ENCODE data around the gene PDE2A.

DNA sequence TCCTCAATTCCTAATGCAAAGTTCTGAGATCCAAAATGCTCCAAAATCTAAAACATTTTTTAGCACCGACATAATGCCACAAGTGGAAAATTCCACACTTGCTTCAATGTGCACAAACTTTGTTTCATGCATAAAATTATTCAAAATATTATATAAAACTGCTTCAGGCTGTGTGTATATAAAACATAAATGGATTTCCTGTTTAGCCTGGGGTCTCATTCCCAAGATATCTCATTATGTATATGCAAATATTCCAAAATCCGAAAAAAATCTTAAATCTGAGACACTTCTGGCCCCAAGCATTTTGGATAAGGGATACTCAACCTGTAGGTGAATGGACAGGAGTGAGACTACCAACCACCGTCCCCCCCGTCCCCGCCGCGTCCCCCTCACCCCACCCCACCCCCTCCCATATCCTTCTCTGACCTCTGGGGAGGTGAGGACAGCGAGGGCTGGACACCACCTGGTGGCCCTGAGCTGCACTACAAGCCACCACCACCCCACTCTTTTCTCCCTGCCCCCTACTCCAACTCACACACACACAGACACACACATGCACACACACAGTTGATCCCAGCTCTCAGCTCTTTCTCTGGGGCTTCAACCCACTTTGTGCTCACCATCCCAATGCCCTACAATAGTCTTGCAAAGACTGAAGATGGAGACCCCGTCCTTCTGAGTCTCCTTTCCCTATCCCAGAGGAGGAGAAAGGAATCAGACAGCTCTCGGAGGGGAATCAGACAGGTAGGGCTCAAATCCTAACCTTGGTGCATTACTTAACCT, 101.0 kb downstream of the PDE2A start:
- TF ChIP-seq POLR2AphosphoS5 (IDR thresholded peaks at IDR 0.05; ENCODE audit: insufficient read depth, low read depth, low read length) = no peak
- TF ChIP-seq, protein P1, sequence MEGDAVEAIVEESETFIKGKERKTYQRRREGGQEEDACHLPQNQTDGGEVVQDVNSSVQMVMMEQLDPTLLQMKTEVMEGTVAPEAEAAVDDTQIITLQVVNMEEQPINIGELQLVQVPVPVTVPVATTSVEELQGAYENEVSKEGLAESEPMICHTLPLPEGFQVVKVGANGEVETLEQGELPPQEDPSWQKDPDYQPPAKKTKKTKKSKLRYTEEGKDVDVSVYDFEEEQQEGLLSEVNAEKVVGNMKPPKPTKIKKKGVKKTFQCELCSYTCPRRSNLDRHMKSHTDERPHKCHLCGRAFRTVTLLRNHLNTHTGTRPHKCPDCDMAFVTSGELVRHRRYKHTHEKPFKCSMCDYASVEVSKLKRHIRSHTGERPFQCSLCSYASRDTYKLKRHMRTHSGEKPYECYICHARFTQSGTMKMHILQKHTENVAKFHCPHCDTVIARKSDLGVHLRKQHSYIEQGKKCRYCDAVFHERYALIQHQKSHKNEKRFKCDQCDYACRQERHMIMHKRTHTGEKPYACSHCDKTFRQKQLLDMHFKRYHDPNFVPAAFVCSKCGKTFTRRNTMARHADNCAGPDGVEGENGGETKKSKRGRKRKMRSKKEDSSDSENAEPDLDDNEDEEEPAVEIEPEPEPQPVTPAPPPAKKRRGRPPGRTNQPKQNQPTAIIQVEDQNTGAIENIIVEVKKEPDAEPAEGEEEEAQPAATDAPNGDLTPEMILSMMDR (IDR thresholded peaks at IDR 0.05; ENCODE audit: extremely low read depth in 1 of 2, insufficient read depth in 1 of 2, low read depth in 1 of 2, low read length in 2 of 2) = peak; percentile 32 to 75
- TF ChIP-seq EZH2 (IDR thresholded peaks at IDR 0.05; ENCODE audit: borderline replicate concordance, low read depth, low read length, severe bottlenecking) = no peak
- no peak for TF ChIP-seq JUN (IDR thresholded peaks at IDR 0.05; ENCODE audit: borderline replicate concordance, insufficient read depth, insufficient read length, low read depth)
- no peak for TF ChIP-seq POLR2A (IDR thresholded peaks at IDR 0.05; ENCODE audit: low read depth, low read length)
- TF ChIP-seq, protein P2, sequence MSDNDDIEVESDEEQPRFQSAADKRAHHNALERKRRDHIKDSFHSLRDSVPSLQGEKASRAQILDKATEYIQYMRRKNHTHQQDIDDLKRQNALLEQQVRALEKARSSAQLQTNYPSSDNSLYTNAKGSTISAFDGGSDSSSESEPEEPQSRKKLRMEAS (IDR thresholded peaks at IDR 0.05; ENCODE audit: insufficient read depth, insufficient read length) = no peak

Measured in endothelial cell of umbilical vein (primary cell).